HG02840 (cell line): ENCODE measurements around the gene GUCD1.

ENCODE experiments used
- ATAC-seq: cut with Tn5 transposase; IDR thresholded peaks from one replicate; pipeline ENCODE4 v1.9.1; 2021; ENCODE audit warnings: mild to moderate bottlenecking, moderate library complexity, moderate number of reproducible peaks; ENCODE audit not compliant: unreplicated experiment, low FRiP score

The GUCD1 gene

DNA sequence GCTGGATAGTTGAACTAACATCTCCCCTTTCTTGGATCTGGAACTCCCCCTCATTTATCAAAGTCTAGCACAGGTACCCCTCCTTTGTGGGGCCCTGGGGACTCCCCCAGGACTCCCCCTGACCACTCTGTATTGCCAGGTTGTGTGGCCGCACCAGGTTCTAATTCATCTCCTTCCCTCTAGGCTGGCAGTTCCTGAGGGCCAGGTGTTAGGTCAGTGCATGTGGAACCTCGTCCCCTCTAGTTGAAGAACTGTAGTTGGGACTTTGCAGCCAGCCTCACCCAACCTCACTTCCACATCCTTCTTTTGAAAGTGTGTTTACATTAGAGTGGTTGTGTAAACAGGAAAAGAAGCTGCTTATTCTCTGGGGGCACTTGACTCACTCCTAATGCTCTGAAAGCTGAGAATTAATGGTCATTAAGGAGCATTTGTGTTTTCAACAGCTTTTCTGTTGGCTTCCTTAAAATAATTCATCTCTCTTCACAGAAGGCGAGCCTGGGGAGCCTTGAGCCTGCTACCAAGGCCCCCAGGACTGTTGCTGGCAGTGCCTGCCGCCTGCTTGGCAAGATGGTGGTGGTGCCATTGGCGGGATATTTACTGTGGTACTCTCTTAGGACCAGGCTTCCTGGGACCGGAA, 48.0 kb downstream of the GUCD1 start:
- ATAC-seq: no peak

DNA sequence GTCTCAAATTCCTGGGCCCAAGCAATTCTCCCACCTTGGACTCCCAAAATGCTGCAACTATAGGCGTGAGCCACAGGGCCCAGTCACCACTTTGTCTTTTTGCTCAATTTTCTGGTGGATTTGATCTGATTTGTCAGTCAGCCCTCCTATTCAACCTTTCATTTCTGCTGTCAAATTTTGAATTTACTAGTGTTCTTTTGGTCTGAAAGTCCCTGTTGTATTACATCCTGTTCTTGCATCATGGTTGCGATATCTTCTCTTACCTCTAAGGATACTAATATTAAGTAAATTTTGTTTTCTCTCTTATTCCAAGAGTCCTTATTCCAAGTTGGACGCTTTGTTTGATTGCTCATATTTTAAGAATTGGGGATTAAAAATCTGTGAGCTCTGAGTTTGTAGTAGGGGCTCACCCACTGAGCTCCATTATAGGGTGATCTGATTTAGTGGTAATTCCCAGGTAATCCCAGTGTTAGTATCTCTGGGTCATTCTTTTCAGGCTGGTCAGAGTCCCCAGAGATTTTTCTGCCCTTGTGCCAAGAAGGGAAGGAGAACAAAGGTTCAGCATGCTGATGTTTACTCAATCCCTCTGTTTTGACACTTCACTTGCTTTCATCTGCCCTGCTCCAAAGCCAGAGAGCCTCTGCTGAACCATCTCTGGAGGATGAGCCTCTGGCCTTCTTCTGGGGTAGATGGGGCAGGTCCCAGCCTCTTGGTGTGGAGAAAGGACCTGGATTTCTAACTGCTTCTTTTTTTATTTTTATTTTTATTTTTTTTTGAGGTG, 49.8 kb downstream of the GUCD1 start:
- no peak for ATAC-seq

DNA sequence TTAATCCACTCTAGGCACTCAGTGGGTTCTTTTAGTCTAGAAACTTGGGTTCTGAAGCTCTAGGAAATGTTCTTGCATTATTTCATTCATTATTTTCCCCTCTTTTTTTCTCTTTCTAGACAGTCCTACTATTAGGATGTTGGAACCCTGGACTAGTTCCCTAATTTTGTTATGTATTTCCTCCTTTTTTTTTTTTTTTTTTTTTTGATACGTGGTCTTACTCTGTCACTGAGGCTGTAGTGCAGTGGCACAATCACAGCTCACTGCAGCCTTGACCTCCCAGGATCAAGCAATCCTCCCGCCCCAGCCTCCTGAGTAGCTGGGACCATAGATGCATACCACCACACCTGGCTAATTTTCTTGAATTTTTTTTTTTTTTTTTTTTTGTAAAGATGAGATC, 50.4 kb downstream of the GUCD1 start:
- ATAC-seq: no peak

DNA sequence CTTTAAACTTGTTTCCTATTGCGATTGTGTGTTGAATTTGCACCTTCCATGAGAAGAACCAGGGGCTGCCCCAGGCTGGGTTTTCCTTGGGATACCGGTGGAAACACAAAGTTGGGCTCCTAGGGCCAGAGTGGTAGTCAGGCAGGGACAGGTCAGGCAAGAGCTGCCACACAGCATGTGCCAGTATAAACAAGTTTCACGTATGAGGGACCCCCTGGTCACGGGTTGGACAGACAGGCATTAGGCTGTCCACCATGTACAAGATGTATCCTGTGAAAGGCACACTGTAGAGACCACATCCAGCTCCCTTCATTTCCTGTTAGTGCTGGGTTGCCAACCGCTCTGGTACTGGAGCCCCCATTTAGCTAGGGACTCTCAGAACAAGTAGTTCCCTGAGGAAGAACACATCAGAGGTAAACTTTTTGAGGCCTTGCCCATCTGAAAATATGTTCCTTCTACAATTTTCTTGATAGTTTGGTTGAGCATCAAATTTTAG, 51.0 kb downstream of the GUCD1 start:
- no peak for ATAC-seq

DNA sequence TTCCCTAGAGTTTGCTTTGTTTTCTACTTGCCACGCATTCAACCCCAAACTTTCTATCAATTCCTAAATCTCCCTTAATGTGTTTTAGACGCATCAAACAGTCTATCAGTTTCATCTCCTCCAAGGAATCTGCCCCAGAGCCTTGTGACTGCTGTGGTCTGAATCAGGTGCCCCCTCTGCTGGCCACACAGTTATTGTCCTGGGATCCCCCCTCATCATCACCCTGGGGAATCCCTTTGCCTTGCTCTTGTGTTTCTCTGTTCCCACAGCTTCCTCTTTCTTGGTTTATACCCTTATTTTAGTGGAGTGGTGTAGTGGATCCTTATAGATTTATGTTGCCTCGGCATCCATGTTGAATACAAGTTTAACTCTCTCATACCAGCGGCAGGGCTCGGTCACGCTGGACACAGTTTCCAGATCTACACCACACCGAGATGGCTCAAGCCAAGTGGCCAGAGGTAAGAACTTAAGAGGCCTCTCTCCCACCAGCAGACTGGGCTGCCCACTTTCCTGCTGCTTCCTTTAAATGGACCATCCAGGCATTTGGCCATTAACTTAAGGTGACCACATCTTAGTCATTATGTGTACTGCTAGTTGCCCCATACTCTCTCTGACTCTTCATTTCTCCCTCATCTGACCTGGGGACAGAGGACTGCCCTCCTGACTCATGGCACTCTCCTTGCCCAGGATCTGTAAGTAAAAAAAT, 51.6 kb downstream of the GUCD1 start:
- no peak for ATAC-seq

DNA sequence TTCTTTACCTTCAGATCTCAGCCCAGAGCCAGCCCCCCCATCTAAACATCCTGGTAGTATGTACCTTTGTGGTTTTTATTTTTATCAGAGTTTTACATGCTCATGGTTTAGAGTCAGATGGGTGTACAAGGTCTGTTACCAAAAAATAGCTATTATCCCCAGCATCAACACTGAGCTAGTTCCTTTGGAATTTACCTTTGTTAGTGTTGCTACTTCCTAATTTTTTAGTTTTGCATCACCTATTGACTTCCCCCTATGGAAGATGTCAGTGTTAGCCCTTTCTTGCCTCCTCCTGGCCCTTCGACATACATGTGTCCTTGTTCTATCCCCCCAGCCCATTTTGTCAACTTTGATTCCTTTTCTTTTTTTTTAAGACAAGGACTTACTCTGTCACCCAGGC, 52.4 kb downstream of the GUCD1 start:
- ATAC-seq: no peak

DNA sequence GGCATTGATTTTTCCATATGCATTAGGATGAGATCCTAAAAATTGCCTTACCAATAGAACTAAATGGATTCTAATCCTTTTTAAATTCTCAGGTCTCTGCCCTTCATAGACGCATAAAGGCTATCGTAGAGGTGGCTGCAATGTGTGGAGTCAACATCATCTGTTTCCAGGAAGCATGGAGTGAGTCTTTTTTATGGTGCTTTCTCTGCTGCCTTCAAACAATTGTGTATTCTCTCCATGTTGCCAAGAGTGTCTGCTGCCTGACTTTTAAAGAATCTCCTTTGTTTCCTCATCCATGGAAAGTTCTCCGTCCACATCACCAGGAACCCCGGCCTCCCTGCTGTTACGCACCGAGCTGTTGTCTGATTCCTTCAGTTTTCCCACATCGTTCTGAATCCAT, 52.9 kb downstream of the GUCD1 start:
- ATAC-seq: no peak

DNA sequence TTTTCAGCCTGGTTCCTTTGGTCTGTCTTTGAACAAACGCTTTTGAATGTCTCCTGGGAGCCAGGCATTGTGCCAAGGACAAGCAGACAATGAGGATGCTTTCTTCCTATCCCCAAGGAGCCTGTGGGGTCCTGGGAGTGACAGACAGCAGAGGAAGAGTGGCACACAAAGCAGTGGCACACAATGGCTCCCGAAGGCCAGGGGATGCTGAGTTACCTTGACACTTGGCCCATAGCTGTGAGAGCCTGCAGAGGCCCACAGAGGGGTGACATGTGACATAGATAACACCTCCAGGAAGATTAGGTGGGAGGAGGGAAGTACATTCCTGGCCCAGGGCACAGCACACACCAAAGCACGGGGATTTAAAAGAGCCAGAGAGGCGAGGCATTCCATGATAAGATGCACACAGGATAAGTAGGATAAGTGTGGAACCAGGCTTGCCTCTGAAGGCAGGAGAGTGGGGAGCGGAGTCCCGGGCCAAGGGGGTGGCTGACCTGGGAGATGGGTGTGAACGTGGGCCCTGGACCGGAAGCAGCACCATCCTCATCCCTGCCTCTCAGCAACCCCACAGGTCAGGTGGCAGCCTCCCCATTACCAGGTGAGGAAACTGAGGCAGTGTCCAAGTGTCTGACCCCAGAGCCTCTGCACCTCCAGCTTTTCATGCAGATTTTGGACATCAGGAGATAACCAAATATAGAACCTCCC, 53.5 kb downstream of the GUCD1 start:
- no peak for ATAC-seq

DNA sequence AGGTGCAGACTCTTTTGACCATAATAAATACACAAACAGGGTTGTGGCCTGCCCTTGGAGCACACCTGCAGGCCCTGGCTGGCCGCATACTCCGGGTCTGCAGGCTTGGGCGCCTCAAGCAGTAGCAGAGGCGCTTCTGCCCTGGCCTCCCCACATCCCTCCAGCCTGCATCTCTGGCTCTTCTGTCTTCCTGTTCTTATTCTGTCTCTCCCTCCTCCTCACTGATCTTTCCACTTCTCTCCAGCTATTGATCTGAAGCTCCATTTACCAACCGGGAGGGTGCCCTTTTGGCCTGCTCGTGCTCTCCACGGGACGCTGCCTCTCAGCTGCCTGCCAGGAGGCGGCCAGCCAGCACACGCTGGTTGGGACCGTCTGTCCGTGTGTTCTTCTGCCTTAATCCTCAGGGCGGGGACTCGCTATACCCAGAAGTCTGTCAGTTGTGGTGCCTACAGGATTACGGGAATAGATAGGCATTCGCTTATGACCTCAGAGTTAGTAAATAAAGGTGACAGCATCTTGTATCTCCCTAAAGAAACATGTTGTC, 54.6 kb downstream of the GUCD1 start:
- no peak for ATAC-seq

DNA sequence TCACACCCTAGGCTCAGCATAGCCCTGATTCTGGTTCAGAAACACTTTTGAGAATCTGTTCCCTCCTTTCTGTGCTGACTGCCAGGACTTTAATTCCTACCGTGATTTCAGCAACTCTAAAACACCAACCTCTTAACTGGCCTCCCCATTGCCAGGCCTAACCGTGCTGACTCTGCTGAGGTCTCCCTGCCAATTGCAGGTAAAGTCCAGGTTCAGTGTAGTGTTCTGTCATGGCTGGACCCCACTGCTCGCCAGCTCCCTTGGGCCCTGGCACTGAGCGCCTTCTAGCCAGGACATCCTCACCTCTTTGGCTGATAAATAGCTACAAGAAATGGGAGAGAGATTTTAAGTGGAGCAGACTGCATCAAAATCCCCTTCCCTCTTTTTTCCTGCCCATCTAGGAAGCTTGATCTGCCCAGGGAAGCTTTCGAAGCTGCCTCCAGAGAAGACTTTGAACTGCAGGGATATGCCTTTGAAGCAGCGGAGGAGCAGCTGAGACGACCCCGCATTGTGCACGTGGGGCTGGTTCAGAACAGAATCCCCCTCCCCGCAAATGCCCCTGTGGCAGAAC, 55.1 kb downstream of the GUCD1 start:
- no peak for ATAC-seq

DNA sequence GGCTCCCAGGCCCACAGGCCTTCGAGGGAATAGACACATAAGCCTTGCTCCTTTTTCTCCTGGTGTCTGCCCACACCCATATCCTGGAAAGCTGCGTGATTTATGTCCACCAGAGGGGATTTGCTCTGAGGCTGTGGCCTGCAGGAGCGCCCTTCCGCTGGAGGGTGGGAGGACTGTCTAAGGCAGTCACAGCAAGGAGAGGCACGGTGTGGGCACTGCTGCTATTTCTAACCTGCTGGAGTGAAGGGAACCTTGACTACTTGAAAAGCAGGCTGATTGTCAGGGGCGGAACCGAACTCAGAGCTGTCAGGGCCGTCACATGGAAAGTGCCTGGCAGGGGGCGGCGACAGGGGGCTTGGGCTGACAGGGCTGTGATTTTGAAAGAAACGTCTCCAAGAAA, 56.1 kb downstream of the GUCD1 start:
- ATAC-seq: no peak

DNA sequence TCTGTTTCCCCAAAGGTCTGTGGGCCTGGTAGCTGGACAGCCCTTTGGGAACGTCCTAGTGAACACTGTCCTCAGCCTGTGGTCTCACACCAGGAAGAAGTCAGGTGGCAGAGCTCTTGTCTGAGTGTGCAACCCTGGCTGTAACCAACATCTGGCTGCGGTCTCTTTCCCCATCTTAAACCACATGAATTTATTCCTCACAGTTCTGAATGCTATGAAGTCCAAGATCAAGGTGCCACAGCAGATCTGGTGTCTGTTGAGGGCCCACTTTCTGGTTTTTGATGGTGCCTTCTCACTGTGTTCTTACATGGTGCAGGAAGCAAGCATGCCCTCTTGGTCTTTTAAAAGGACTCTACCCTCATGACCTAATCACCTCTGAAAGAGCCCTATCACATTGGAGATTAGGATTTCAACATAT, 57.1 kb downstream of the GUCD1 start:
- ATAC-seq: no peak

DNA sequence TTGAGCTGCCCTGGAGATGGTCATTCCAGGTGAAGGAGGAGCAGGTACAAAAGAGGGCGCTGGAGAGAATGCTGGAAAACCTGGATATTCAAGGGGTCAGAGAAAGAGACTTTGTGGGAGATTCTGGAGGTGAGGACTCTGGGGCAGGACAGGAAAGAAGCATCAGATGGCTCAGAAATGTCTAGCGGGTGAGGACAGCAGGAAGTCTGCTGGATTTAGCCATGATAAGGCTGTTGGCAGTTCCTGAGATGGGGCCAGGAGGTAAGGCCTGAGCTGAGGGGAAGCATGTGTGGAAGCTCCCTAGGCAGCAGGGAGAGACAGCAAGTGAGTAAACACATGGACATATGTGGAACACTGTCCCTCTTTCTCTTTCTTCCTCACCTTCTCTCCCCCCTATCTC, 58.3 kb downstream of the GUCD1 start:
- no peak for ATAC-seq

DNA sequence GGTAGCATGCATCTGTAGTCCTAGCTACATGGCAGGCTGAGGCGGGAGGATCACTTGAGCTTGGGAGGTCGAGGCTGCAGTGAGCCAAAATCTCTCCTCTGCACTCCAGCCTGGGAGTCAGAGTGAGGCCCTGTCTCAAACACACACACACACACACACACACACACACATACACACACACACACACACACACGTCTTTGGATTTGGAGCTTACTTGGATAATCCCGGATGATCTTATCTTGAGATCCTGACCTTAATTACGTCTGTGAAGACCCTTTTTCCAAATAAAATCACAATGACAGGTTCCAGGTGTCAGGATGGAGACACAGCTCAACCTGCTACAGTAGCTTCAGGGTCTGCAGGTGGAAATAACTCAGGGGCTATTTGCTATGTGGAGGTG, 58.7 kb downstream of the GUCD1 start:
- no peak for ATAC-seq

DNA sequence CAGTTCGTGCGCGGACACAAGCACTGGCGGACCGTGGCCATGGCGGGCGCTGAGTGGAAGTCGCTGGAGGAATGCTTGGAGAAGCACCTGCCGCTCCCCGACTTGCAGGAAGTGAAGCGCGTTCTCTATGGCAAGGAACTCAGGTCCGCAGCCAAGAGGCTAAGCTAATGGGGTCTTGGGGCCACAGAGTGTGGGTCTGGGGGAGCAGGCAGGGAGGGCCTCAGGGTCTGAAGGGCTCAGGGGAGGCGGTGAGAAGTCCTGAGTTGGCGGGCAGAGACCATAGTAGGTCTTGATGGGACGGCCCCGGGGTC, 59.6 kb downstream of the GUCD1 start:
- no peak for ATAC-seq

DNA sequence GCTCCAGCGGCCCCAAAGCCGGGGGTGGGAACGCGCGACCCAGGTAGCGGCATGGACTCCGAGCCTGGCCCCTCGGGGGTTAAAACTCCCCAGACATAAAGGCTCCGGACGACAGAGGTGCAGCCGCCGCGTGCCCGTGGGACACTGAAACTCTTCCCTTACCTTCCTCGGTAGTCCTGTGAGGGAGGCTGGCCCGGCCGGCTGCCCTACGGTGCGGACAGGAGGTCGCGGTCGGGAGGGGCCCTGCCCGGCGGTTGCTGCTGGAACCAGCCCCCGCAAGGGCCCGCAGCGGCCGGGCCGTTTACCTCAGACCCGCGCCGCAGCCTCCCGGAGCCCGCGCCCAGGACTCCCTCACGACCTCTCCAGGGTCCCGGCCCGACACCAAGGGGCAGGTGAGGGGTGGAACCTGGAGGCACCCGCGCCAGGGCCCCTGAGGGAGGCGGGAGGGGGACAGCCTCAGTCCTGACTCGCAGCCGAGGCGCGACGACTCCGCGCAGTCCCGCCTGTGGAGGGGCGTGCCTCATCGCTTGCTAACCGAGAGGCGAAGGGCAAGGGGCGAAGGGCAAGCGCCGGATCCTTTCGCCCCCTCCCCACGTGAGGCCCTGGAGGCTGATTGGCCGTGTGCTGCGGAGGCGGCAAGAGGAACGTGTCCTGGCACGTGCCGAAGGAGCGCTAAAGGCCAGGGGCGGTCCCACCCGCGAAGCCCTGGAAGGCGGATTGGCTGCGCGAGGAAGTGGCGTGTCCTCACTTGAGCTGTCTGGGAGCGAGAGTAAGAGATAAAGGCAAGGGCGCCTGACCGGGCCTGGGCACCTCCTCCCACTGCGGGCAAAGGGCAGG, 60.2 kb downstream of the GUCD1 start, which contains the start of gene UPB1:
Gene UPB1 (plus strand): TSS at position 805 of the 837 bp plus-strand sequence. CDS start 72 bp downstream, outside the sequence.
- ATAC-seq: no peak

DNA sequence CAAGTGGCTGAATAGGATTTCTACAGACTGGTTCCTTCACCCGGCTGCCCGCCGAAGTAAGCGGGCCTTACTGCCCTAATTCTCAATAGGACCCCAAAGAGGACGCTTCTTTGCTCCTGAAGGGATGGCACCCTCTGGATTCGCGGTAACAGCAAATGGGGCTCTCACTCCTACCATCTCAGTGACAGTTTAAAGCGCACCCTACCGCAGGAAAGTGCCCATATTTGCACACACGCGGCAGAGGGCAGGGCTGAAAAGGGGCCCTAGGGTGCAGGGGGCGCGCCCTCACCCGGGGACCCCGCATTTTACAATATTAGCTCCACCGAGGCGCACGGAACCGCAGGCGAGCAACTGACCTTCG, 60.8 kb downstream of the GUCD1 start:
- ATAC-seq: no peak

DNA sequence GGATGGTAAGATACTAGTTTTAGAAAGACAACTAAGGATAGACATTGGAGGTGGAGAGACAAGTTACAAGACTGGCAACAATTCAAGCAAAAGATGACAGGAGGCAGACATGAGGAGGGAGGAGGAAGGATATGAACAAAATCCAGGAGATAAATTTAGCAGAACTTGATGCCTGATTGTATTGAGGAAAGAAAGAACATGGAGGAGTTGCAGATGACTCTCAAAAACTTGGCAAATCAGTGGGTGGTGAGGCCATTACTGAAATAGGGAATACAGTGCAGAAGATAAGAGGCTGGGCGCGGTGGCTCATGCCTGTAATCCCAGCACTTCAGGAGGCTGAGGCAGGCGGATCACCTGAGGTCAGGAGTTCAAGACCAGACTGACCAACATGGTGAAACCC, 62.5 kb downstream of the GUCD1 start:
- ATAC-seq: no peak
